VCaP (cell line): Measurements from ENCODE around the gene ALX4.

Source experiments
- H3K27ac ChIP-seq: fragments of 450-650 bp; 2 replicates; pipeline ENCODE4 v1.5.1; 2017
- TF ChIP-seq, protein P1 (sequence below): fragments of 450-650 bp; conservative IDR thresholded peaks from 2 replicates; pipeline ENCODE4 v1.5.1; 2017; ENCODE audit warnings: mild to moderate bottlenecking, moderate library complexity

The ALX4 gene

GRCh38 chr11:44279483-44279882 lies 30.5 kb downstream of the ALX4 start:
- TF ChIP-seq, protein P1, sequence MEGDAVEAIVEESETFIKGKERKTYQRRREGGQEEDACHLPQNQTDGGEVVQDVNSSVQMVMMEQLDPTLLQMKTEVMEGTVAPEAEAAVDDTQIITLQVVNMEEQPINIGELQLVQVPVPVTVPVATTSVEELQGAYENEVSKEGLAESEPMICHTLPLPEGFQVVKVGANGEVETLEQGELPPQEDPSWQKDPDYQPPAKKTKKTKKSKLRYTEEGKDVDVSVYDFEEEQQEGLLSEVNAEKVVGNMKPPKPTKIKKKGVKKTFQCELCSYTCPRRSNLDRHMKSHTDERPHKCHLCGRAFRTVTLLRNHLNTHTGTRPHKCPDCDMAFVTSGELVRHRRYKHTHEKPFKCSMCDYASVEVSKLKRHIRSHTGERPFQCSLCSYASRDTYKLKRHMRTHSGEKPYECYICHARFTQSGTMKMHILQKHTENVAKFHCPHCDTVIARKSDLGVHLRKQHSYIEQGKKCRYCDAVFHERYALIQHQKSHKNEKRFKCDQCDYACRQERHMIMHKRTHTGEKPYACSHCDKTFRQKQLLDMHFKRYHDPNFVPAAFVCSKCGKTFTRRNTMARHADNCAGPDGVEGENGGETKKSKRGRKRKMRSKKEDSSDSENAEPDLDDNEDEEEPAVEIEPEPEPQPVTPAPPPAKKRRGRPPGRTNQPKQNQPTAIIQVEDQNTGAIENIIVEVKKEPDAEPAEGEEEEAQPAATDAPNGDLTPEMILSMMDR = no peak
- H3K27ac ChIP-seq = no peak overlapping the region

DNA sequence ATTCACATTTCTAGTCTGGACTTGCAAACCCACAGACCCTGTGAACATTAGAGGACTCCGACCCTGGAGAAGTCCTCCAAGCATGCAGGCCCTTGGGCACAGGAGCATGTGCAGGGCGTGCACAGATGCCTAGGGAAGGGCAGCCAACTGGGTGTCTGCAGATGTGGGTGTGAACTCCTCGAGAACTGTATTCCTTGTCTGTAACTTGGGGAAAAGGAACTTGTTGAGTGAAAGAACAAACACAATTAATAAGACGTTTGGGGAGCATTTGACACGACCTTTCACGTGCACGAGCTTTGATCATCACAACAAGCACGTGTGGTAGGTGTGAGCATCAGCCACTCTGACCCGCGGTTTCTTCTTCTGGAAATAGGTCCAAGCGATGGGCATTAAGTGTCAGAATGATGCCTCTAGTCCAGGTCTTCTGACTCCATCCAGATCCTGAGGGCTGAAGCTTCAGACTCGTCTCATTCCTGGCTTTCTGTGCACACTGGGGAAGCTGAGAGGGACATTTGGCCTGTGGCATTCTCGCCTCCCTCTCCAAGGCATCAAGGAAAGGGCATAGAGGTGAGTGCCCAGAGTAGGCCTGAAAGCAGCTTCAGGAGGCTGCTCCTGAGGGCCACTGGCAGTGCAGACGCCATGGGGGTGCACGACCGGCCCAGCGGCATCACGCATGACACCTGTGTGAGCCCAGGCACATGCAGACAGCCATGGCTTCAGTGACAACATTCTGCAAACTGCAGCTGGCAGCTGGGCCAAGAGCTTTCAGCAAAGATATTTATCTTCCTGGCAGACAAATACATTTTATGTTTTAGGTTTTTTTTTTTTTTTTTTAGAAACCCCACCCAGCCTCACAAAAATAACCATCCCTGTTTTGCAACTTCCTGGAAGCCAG lies 32.5 kb downstream of the ALX4 start:
- TF ChIP-seq, protein P1 = no peak
- no peak overlapping the region for H3K27ac ChIP-seq

GRCh38 chr11:44275961-44276550 lies 33.9 kb downstream of the ALX4 start:
- no peak overlapping the region for H3K27ac ChIP-seq
- TF ChIP-seq, protein P1 = no peak

DNA sequence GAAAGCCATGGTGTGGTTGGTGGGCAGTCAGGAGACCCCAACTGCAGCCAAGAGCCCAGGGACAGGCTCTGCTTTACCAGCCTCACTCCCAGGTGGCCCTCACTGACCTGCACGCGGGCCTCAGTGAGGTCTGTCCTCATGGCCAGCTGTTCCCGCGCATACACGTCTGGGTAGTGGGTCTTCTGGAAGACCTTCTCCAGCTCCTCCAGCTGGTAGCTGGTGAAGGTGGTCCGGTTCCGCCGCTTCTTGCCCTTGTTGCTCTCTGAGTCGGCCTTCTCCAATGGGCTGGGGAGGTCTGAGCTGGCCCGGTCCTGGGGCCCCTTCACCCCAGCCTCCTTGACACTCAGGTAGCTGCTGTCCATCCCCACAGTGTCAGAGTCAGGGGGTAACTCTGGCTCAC lies 34.7 kb downstream of the ALX4 start:
- TF ChIP-seq, protein P1 = no peak
- no peak overlapping the region for H3K27ac ChIP-seq

DNA sequence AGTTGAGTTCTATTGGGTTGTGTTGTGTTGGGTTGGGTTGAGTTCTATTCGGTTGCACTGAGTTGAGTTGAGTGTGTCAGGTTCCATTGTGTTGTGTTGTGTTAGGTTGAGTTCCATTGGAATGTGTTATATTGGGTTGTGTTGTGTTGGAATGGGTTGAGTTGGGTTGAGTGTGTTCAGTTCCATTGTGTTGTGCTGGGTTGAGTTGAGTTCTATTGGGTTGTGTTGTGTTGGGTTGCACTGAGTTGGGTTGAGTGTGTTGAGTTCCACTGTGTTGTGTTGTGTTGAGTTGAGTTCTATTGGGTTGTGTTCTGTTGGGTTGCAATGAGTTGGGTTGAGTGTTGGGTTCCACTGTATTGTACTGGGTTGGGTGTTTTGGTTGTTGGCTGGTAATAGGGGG lies 35.5 kb downstream of the ALX4 start:
- TF ChIP-seq, protein P1 = no peak
- H3K27ac ChIP-seq = no peak overlapping the region

- TF ChIP-seq, protein P1 = no peak
Observed at GRCh38 chr11:44271286-44271685, 38.7 kb downstream of the ALX4 start.

GRCh38 chr11:44270403-44271273 lies 39.3 kb downstream of the ALX4 start:
- H3K27ac ChIP-seq = no peak overlapping the region

More at GRCh38 chr11:44271286-44271685, 38.7 kb downstream of the ALX4 start:
- no peak overlapping the region for H3K27ac ChIP-seq

More at GRCh38 chr11:44270403-44271273, 39.3 kb downstream of the ALX4 start:
- TF ChIP-seq, protein P1 = no peak
